Measurements from ENCODE around the gene HDAC4. TPM values are rescaled to one million over a fixed set of nuclear protein-coding genes. Genes with fewer than 3 reads are reported as not detected.

The HDAC4 gene
- total and polyA plus RNA-seq, 2 of the 4 experiments (the other 2 are of a cell fraction): 4.1 to 7.2 TPM

DNA sequence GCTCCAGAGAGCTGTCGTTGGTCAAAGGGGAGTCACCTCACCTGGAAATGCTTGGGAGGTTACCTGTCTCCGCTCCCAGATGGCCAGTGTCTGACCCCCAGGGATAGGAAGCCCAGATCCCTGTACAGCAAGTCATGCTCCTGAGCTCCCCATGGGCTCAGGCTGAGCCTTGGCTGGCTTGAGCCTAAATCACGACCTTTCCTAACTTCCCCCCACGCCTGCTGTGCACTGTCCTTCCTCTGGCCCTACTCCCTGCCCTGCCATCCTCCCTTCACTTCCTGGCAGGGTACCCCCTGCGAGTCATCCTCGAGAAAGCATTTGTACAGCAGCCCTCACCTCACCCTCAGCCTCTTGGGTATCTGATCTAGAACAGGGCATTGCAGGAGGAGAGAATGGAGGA is 9.2 kb upstream of the HDAC4 start:
- WGBS, 2 experiments (ENCODE audit: extremely low coverage in 2 of 2, insufficient read length in 1 of 2): 80% methylated on average over 1 of the region's 6 CpGs; no CpG with 5 or more reads in 1 of the 2 experiments
- intact Hi-C loops (cut with micrococcal nuclease): loop anchor here (10.0 kb wide), 1 partner anchor 375 kb away; no protein-coding TSS in a partner anchor
- no peak overlapping the region for H3K4me2 ChIP-seq (ENCODE audit: low read depth, low read length)

More for the DNA sequence above, 9.2 kb upstream of the HDAC4 start:
- Histone ChIP-seq H2AFZ (replicated peaks; ENCODE audit: low read length, poor library complexity) (no peak overlapping the region), H4K5ac (ENCODE audit: low read depth, low read length) (no peak overlapping the region), H3K18ac (ENCODE audit: low read depth, low read length) (no peak overlapping the region), H3K14ac (replicated peaks; ENCODE audit: low read depth, low read length) (no peak overlapping the region), H3K4me1 (ENCODE audit: control insufficient read depth, insufficient read depth, low read length) (no peaks in the 10 kb centered on the region), H4K8ac (ENCODE audit: low read depth in 2 of 2, low read length in 2 of 2) (no peak overlapping the region), H3K9me3 (ENCODE audit: control insufficient read depth, insufficient read depth, low read length) (peaks cover 5% of the 10 kb centered on the region), H3K23ac (ENCODE audit: low read depth, low read length) (no peak overlapping the region), H2AK5ac (ENCODE audit: low read depth, low read length) (no peak overlapping the region), H3K27ac (ENCODE audit: insufficient read depth, low read length) (no peak overlapping the region), H3K4me3 (ENCODE audit: insufficient read depth, low read depth, low read length) (no peak overlapping the region), H2BK120ac (ENCODE audit: low read depth, low read length) (no peak overlapping the region), H3K56ac (ENCODE audit: extremely low read depth, insufficient read depth, low read length) (no peak overlapping the region), H4K20me1 (ENCODE audit: insufficient read depth, low read length) (no peaks in the 10 kb centered on the region), H2BK5ac (ENCODE audit: low read depth, low read length, poor library complexity, severe bottlenecking) (no peak overlapping the region), H3K9me1 (ENCODE audit: insufficient read depth, low read length) (no peaks in the 10 kb centered on the region), H2BK20ac (ENCODE audit: low read depth, low read length) (no peak overlapping the region), H3K9ac (ENCODE audit: low read depth, low read length) (no peak overlapping the region), H3K27me3 (ENCODE audit: control insufficient read depth, insufficient read depth, low read length) (peaks cover 11% of the 10 kb centered on the region), H3K79me1 (ENCODE audit: low read depth in 1 of 2, low read length in 2 of 2) (no peaks in the 10 kb centered on the region), H4K91ac (ENCODE audit: insufficient read depth, low read depth, low read length) (no peak overlapping the region), H3K4ac (ENCODE audit: low read depth, low read length) (no peak overlapping the region), H2BK15ac (ENCODE audit: low read depth, low read length) (no peak overlapping the region), H3K36me3 (ENCODE audit: control insufficient read depth, insufficient read depth, low read length) (no peaks in the 10 kb centered on the region), H2AK9ac (replicated peaks; ENCODE audit: low read depth, low read length, poor library complexity) (no peak overlapping the region)
- ATAC-seq (ENCODE audit: low read depth) (no peak), DNase-seq (no peak)
- no peak for TF ChIP-seq MXI1 (IDR thresholded peaks at IDR 0.05; ENCODE audit: borderline replicate concordance, low read depth, low read length)
- no peak for TF ChIP-seq FOS (IDR thresholded peaks at IDR 0.05; ENCODE audit: low read depth, low read length)
- TF ChIP-seq ELK1 (IDR thresholded peaks at IDR 0.05; ENCODE audit: borderline replicate concordance, low read depth, low read length): no peak
- no peak for TF ChIP-seq RCOR1 (IDR thresholded peaks at IDR 0.05; ENCODE audit: insufficient replicate concordance, low read length)
- no peak for TF ChIP-seq CTCF (conservative IDR thresholded peaks at IDR 0.05; ENCODE audit: low read depth, low read length)
- TF ChIP-seq CEBPB (IDR thresholded peaks at IDR 0.05; ENCODE audit: low read depth, low read length): no peak
- no peak for TF ChIP-seq MAFK (IDR thresholded peaks at IDR 0.05; ENCODE audit: low read depth, low read length)
- TF ChIP-seq SMC3 (IDR thresholded peaks at IDR 0.05; ENCODE audit: low read depth, low read length): no peak
- in situ Hi-C loops (cut with MboI; ENCODE audit: low sequenced_read_pairs) (no loop called here), dilution Hi-C loops (cut with HindIII; ENCODE audit: low sequenced_read_pairs, unreplicated experiment) (no loop called here)
- POLR2A ChIA-PET (ENCODE audit: unreplicated experiment): interaction anchor here (0.6 kb wide), 1 partner anchor 9 kb away, joined by 3 read pairs; no protein-coding TSS in a partner anchor
- BruUV-seq (replicated peaks): no TSS peak
- CTCF ChIA-PET: no interaction called here

Measured in IMR-90 (cell line).